Keratinocyte (primary cell): ENCODE results near the gene SERPINA1.

Experiments
- EZH2 ChIP-seq: IDR thresholded peaks from one replicate; pipeline ENCODE4 v1.6.1; 2012; ENCODE audit warnings: inconsistent platforms, mild to moderate bottlenecking, low read length, moderate library complexity
- TF ChIP-seq, protein P1 (sequence below), 3 experiments: IDR thresholded peaks in 1 of 3; conservative IDR thresholded peaks in 1 of 3; optimal IDR thresholded peaks in 1 of 3; 2 replicates in 2 of 3; 3 replicates in 1 of 3; pipeline versions ENCODE3 to v1.5.1; 2011; ENCODE audit warnings: low read length in 3 of 3, mild to moderate bottlenecking in 3 of 3, moderate library complexity in 2 of 3, control low read depth in 1 of 3, inconsistent platforms in 1 of 3; ENCODE audit not compliant: insufficient read depth in 2 of 3; ENCODE audit errors: extremely low read depth in 1 of 3

- TF ChIP-seq, protein P1, sequence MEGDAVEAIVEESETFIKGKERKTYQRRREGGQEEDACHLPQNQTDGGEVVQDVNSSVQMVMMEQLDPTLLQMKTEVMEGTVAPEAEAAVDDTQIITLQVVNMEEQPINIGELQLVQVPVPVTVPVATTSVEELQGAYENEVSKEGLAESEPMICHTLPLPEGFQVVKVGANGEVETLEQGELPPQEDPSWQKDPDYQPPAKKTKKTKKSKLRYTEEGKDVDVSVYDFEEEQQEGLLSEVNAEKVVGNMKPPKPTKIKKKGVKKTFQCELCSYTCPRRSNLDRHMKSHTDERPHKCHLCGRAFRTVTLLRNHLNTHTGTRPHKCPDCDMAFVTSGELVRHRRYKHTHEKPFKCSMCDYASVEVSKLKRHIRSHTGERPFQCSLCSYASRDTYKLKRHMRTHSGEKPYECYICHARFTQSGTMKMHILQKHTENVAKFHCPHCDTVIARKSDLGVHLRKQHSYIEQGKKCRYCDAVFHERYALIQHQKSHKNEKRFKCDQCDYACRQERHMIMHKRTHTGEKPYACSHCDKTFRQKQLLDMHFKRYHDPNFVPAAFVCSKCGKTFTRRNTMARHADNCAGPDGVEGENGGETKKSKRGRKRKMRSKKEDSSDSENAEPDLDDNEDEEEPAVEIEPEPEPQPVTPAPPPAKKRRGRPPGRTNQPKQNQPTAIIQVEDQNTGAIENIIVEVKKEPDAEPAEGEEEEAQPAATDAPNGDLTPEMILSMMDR (optimal IDR thresholded peaks at IDR 0.05 in 1 of 3, IDR thresholded peaks at IDR 0.05 in 1 of 3, conservative IDR thresholded peaks at IDR 0.05 in 1 of 3; ENCODE audit: extremely low read depth in 1 of 3, insufficient read depth in 2 of 3, low read length in 3 of 3), result no peak
- TF ChIP-seq EZH2, result no peak
Observed at GRCh38 chr14:94386085-94387031, 2.0 kb downstream of the SERPINA1 start.
